RWPE1 (cell line): Measurements from ENCODE around the gene ABCC4.
"Not testable (repeated sequence)": the region's sequence is repeated elsewhere in the genome, so short reads cannot be mapped to it uniquely, and the experiment has no call there.

Experiments
- CTCF ChIA-PET: fragments of 350-600 bp; sonication (Branson Sonifier 250); formaldehyde crosslinking; extraction: SDS; loops from one replicate; lab custom pipeline; 2021; lab: Yijun Ruan, JAX
- POLR2A ChIA-PET: fragments of 400-600 bp; formaldehyde crosslinking; extraction: SDS; loops from one replicate; lab custom pipeline; 2020; ENCODE audit warnings: antibody characterized with exemption; ENCODE audit not compliant: low non-redundant PET; lab: Yijun Ruan, JAX
- DNase-seq: peaks from one replicate; pipeline ENCODE4 v3.0.0; 2012; ENCODE audit warnings: low spot score
- H3K27ac ChIP-seq: fragments of 450-650 bp; 2 replicates; pipeline ENCODE4 v1.5.1; 2017
- TF ChIP-seq, protein P1 (sequence below): fragments of 450-650 bp; conservative IDR thresholded peaks from 2 replicates; pipeline ENCODE4 v1.5.1; 2017; ENCODE audit warnings: low read depth, mild to moderate bottlenecking

The ABCC4 gene

DNA sequence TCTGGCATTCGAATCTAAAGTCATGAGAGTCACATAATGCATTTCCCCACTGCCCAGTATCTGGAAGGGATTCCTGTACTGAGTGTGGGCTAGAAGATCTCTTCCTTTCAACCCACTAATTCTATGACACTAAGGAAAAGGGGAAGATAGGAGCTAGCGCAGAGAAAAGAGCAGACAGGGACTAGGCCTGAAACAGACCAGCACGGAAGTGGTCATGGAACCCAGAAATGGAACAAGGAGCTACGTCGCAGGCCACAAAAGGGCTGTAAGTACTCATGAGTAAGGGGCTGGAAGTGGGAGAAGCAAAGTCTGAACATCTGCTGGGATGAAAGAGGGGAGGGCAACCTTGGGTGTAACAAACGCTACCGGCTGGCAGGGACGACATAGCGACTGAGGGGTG lies 8.6 kb downstream of the ABCC4 start:
- DNase-seq: no peak
- CTCF ChIA-PET: interaction anchor here (0.6 kb wide), 1 partner anchor 88 kb away, joined by 3 read pairs; no protein-coding TSS in a partner anchor
- TF ChIP-seq, protein P1, sequence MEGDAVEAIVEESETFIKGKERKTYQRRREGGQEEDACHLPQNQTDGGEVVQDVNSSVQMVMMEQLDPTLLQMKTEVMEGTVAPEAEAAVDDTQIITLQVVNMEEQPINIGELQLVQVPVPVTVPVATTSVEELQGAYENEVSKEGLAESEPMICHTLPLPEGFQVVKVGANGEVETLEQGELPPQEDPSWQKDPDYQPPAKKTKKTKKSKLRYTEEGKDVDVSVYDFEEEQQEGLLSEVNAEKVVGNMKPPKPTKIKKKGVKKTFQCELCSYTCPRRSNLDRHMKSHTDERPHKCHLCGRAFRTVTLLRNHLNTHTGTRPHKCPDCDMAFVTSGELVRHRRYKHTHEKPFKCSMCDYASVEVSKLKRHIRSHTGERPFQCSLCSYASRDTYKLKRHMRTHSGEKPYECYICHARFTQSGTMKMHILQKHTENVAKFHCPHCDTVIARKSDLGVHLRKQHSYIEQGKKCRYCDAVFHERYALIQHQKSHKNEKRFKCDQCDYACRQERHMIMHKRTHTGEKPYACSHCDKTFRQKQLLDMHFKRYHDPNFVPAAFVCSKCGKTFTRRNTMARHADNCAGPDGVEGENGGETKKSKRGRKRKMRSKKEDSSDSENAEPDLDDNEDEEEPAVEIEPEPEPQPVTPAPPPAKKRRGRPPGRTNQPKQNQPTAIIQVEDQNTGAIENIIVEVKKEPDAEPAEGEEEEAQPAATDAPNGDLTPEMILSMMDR: no peak
- H3K27ac ChIP-seq: no peak overlapping the region
- POLR2A ChIA-PET: no interaction called here

DNA sequence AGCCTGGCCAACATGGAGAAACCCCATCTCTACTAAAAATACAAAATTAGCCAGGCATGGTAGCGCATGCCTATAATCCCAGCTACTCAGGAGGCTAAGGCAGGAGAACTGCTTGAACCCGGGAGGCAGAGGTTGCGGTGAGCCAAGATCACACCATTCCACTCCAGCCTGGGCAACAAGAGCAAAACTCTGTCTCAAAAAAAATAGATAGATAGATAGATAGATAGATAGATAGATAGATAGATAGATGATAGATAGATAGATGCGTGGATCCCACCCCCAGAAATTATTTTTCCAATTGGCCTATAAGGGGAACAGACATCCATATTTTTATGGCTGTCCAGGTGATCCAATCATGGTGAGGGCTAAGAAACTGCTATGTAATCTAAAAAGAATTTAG lies 11.3 kb downstream of the ABCC4 start:
- H3K27ac ChIP-seq, CTCF ChIA-PET, POLR2A ChIA-PET, DNase-seq: not testable (repeated sequence)

DNA sequence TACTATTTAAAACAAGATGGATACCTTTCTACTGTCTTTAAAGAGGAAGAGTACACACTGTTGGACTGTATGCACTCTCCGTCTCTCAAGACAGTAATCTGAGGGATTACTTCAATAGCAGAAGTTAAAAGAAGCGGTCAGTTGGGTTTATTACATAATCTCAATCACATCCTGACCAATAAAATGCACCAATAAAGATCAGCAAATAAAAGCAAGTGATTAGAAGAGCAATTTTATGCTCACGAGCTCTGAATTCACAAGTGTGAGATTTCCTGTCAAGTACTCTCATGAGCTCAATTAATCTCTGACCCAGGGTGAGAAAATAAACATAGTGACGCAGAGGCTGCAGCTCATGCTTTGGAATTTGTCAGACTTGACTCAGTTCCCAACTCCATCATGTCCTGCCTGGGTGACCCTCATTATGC lies 12.2 kb downstream of the ABCC4 start:
- TF ChIP-seq, protein P1: no peak
- DNase-seq: no peak
- POLR2A ChIA-PET: no interaction called here
- CTCF ChIA-PET: interaction anchor here (0.7 to 1.3 kb wide), 2 partner anchors 8 to 19 kb away, joined by 3 to 5 read pairs; no protein-coding TSS in a partner anchor
- H3K27ac ChIP-seq: no peak overlapping the region

DNA sequence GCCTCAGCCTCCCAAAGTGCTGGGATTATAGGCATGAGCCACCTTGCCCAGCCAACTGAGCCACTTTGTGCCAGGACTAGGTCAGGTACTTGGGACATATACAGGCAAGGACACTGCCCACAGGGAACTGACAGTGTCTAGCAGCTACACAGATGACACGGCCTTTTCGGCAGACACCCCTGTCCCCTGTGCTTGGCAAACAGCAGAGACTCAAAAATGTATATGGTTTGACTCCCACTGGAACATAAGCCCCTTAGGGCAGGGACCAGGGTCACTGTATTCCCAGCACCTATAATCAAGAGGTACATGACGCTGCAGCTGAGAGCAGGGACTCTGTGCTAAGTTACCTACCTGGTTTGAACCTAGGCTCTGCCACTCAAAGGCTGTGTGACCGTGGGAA lies 16.8 kb downstream of the ABCC4 start:
- no peak for DNase-seq
- no peak overlapping the region for H3K27ac ChIP-seq
- POLR2A ChIA-PET: no interaction called here
- TF ChIP-seq, protein P1: no peak
- CTCF ChIA-PET: no interaction called here

DNA sequence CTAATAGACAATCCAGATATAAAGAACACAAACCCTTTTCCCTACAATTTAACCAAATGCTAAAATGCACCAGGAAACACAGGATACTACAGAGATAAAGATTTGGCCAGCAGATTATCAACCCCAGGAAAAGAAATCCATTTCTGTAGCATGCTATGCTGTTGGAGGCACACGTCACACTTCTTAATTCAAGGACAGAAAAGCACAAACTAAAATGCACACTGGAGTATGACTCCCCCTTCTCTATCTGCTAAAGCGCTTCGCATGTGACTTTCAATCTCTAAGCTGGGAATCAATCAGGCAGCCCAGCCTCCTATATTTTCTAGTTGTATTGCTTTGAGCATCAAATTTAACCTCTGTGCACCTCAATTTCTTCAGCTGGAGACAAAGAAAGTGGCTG lies 22.2 kb downstream of the ABCC4 start:
- H3K27ac ChIP-seq: no peak overlapping the region
- ChIA-PET CTCF (no interaction called here), POLR2A (no interaction called here)
- TF ChIP-seq, protein P1: no peak
- no peak for DNase-seq

DNA sequence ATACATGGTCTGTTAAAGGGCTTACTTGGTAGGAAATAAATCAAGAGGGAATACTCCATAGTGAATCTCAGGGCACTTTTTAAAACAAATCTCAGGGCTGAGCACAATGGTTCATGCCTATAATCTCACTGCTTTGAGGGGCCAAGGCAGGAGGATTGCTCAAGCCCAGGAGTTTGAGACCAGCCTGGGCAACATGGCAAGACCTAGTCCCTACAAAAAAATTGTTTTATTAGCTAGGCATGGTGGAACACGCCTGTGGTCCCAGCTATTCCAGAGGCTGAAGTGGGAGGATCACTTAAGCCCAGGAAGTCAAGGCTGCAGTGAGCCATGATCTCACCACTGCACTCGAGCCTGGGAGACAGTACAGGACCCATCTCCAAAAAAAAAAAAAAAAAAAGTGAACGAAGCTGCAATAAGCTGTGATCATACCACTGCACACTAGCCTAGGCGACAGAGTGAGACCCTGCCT lies 25.2 kb downstream of the ABCC4 start:
- DNase-seq: no peak
- TF ChIP-seq, protein P1: no peak
- H3K27ac ChIP-seq: no peak overlapping the region; the same call in 1 of the 2 replicates
- ChIA-PET POLR2A (no interaction called here), CTCF (interaction anchor here (0.6 to 1.1 kb wide), 2 partner anchors 20 to 85 kb away, joined by 3 to 4 read pairs; no protein-coding TSS in a partner anchor)

DNA sequence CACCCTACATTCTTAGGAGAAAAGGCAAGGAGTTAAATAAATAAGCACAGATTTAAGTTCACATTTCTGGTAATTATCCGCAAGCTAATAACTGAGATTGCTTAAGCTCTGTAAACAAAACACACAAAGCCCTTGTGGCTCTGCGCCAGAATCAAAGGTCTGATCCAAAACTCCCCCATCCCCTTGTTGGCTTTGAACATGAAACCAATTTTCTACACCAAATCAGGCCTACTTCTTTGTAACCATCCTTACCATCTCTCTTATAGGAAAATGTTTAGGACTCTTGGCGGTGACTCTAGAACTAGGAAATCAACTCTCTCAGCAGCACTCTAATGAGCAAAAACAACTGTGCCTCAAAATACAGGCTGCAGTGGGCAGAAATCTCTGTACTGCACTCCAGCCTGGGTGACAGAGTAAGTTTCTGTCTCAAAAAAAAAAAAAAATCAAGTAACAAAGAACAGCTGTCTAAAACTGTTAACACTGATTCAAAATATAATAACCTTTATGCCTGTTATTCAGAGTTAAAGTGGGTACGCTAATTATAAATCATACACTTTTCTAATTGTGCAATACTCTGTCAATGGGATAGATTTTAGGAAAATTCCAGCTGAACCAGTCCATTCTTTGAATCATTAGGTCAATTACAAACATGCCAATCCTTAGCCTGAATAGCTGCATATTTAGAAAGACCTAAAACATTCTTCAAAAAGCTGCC lies 25.8 kb downstream of the ABCC4 start:
- POLR2A ChIA-PET: no interaction called here
- CTCF ChIA-PET: interaction anchor here (0.6 to 1.1 kb wide), 3 partner anchors 20 to 238 kb away, joined by 3 to 4 read pairs (median 4); no protein-coding TSS in a partner anchor
- TF ChIP-seq, protein P1: no peak

DNA sequence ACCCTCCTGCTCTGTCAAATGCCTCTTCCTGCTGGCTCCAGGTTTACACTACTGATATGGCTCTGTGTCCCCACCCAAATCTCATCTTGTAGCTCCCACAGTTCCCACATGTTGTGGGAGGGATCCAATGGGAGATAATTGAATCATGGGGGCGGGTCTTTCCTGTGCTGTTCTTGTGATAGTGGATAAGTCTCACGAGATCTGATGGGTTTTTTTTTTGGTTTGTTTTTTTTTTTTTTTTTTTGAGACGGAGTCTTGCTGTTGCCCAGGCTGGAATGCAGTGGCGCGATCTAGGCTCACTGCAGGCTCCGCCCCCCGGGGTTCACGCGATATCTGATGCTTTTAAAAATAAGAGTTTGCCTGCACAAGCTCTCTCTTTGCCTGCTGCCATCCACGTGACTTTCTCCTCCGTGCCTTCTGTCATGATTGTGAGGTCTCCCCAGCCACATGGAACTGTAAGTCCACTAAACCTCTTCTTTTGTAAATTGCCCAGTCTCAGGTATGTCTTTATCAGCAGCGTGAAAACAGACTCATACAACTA lies 27.6 kb downstream of the ABCC4 start:
- CTCF ChIA-PET, H3K27ac ChIP-seq, POLR2A ChIA-PET, DNase-seq: not testable (repeated sequence)

More for the DNA sequence above, 25.8 kb downstream of the ABCC4 start:
- no peak for DNase-seq
- no peak overlapping the region for H3K27ac ChIP-seq

DNA sequence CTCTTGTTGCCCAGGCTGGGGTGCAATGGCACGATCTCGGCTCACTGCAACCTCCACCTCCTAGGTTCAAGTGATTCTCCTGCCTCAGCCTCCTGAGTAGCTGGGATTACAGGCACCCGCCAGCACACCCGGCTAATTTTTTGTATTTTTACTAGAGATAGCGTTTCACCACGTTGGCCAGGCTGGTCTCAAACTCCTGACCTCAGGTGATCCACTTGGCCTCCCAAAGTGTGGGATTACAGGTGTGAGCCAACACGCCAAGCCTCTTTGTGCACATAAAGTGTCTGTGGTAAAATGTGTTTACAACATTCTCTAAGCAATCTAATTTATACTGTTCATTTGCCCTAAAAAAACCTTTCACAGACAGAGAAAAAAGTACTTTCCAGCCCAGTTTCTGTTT lies 29.2 kb downstream of the ABCC4 start:
- CTCF ChIA-PET, POLR2A ChIA-PET, DNase-seq, H3K27ac ChIP-seq: not testable (repeated sequence)
